GM12865 (cell line): ENCODE measurements around the gene KANTR.
A peak's percentile ranks its signal among the peaks of the same experiment; 100 is the strongest.

Source experiments
- DNase-seq: peaks from one replicate; pipeline ENCODE4 v3.0.0; 2010; ENCODE audit warnings: low read depth
- H3K4me3 ChIP-seq: 2 replicates; pipeline ENCODE4 v1.5.1; 2011; ENCODE audit warnings: mild to moderate bottlenecking, low read depth, low read length, control low read depth
- TF ChIP-seq, protein P1 (sequence below): IDR thresholded peaks from 2 replicates; pipeline ENCODE4 v1.5.1; 2011; ENCODE audit warnings: low read length, control low read depth, low read depth, inconsistent platforms; ENCODE audit not compliant: insufficient read depth; ENCODE audit errors: missing control alignments

Gene KANTR

DNA sequence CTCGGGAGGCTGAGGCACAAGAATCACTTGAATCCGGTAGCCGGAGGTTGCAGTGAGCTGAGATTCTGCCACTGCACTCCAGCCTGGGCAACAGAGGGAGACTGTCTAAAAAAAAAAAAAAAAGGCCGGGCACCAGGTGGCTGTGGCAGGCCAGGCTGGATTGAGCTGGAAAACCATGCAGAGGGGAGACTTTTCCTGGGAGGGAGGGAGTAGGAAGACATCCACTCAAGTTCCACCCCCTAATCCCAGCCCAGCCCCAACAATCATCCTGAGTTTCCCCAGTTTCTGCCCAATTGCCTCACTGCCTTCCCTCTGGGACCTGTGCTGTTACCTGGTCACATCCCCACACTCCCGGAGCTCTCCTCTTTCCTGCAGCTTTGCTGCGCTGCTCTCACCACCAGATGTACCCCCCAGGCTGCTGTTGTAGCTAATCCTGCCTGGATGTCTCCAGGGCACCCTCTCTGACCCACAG, 20.8 kb upstream of the KANTR start:
- no peak for DNase-seq
- TF ChIP-seq, protein P1, sequence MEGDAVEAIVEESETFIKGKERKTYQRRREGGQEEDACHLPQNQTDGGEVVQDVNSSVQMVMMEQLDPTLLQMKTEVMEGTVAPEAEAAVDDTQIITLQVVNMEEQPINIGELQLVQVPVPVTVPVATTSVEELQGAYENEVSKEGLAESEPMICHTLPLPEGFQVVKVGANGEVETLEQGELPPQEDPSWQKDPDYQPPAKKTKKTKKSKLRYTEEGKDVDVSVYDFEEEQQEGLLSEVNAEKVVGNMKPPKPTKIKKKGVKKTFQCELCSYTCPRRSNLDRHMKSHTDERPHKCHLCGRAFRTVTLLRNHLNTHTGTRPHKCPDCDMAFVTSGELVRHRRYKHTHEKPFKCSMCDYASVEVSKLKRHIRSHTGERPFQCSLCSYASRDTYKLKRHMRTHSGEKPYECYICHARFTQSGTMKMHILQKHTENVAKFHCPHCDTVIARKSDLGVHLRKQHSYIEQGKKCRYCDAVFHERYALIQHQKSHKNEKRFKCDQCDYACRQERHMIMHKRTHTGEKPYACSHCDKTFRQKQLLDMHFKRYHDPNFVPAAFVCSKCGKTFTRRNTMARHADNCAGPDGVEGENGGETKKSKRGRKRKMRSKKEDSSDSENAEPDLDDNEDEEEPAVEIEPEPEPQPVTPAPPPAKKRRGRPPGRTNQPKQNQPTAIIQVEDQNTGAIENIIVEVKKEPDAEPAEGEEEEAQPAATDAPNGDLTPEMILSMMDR = no peak
- no peak overlapping the region for H3K4me3 ChIP-seq

DNA sequence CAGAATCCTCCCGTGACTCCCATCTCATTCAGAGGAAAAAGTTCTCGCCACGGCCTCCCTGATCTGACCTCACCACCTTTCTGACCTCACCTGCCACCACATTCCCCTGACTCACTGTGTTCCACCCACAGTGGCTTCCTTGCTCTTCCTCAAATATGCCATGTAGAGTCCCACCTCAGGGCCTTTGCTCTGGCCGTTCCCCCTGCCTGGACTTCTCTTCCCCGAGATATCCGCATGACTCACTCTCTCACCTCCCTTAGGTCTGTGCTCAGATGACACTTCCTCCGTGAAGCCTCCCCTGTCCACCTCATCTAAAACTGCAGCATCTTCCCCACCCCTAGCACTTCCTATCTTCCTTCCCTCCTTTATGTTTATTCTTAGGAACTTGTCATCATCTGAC, 18.9 kb upstream of the KANTR start:
- TF ChIP-seq, protein P1 = no peak
- DNase-seq = no peak
- H3K4me3 ChIP-seq = no peak overlapping the region

DNA sequence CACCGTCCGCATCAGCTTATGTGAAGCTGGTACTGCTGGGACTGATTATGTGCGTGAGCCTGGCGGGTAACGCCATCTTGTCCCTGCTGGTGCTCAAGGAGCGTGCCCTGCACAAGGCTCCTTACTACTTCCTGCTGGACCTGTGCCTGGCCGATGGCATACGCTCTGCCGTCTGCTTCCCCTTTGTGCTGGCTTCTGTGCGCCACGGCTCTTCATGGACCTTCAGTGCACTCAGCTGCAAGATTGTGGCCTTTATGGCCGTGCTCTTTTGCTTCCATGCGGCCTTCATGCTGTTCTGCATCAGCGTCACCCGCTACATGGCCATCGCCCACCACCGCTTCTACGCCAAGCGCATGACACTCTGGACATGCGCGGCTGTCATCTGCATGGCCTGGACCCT, 17.3 kb upstream of the KANTR start:
- TF ChIP-seq, protein P1 = no peak
- no peak for DNase-seq
- H3K4me3 ChIP-seq = no peak overlapping the region

DNA sequence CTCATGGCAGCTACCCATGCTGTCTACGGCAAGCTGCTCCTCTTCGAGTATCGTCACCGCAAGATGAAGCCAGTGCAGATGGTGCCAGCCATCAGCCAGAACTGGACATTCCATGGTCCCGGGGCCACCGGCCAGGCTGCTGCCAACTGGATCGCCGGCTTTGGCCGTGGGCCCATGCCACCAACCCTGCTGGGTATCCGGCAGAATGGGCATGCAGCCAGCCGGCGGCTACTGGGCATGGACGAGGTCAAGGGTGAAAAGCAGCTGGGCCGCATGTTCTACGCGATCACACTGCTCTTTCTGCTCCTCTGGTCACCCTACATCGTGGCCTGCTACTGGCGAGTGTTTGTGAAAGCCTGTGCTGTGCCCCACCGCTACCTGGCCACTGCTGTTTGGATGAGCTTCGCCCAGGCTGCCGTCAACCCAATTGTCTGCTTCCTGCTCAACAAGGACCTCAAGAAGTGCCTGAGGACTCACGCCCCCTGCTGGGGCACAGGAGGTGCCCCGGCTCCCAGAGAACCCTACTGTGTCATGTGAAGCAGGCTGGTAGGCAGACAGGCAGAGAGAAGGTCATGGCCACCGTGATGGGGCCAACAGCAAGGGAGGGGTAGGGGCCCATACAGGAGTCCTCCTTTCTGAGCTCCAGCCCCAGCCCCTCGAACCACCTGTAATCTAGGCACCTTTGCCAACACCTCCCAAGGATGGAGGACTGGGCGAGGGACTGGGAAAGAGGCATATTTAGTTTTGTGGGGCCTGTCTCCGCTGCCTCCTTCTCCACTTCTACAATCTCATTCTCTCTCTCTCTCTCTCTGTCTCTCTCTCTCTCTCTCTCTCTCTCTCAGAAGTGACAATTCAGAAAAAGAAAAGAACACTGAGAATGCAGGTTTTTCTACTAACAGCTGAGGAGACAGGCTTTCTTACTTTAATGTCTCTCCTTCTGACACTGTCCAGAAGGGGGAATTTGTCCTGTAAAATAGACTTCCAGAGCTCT, 16.4 kb upstream of the KANTR start:
- TF ChIP-seq, protein P1 = peak; percentile 17
- no peak for DNase-seq
- H3K4me3 ChIP-seq = no peak overlapping the region

DNA sequence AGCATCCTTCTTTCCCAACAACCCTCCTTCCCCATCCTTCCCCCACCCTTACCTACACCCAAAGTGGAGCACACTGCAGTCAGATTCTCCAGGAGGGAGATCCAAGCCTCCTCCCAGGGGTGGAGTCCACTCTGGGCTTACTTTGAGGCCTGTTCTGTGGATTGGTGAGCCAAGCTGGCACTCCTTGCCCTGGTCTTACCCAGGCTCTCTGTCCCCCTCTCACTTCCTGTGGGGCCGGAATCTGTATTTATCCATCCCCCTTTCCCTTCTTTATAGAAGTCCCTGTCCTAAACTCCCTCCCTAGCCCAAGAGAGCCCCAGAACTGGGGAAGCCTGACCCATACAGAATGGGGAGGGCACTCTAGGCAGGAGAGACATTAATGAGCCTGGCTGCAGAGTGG, 15.0 kb upstream of the KANTR start:
- no peak overlapping the region for H3K4me3 ChIP-seq
- DNase-seq = no peak

DNA sequence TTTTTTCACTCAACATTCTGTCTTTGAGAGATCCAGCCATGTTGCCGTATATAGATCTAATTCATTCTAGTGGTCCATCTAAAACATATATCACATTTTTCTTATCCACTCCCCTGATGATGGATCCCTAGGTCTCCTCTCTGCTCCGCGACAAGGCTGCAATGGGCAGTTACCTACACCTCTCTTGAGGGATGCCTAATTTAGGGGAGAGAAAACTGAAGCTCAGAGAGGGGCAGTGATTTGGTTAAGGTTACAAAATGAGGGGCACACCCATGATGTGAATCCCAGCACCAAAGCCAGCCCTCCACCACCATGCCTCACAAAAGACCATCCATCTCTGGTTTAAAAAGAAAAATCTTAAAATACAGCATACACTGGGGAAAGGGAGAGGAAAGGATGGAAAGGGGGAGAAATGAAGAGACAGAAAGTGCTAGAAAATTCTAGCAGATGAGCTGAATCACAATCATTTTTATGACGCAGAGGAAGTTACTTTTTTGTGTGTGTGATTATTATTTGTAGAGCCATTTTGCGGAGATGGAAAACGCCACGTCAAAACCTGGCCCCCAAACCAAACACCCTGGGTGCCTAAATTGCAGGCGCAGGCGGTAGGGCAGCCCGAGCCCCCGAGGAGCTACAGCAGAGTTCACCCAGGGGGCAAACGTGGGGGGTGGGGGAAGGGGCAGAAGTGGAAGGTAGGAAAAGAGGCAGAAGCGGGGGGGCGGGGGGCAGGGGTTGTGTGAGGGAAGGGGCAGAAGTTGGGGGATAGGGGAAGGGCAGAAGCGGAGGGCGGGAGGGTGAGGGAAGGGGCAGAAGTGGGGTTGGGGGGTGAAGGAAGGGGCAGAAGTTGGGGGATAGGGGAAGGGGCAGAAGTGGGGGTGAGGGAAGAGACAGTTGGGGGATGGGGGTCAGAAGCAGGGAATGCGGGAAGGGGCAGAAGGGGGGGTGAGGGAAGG, 13.0 kb upstream of the KANTR start:
- TF ChIP-seq, protein P1 = no peak
- no peak for DNase-seq
- no peak overlapping the region for H3K4me3 ChIP-seq

More for the DNA sequence above, 15.0 kb upstream of the KANTR start:
- TF ChIP-seq, protein P1 = no peak
